ENCODE data around the gene RAET1L.

- TF ChIP-seq CTCF (IDR thresholded peaks at IDR 0.05; ENCODE audit: borderline replicate concordance, extremely low read depth, low read length, poor library complexity, severe bottlenecking) (no peak), EZH2 (IDR thresholded peaks at IDR 0.05; ENCODE audit: borderline replicate concordance, low read depth, low read length, severe bottlenecking) (no peak)
Measured at GRCh38 chr6:150063640-150064039, 38.3 kb upstream of the RAET1L start.
